Heart left ventricle (tissue), 16 donors: ENCODE results near the gene FANCB. TPM values are rescaled to one million over a fixed set of nuclear protein-coding genes. Genes with fewer than 3 reads are reported as not detected.

ENCODE experiments used
- ATAC-seq, 4 donors: fragments of 200-7000 bp; cut with Tn5 transposase; one replicate each; pipeline ENCODE4 v1.9.1; 2020 to 2022; ENCODE audit warnings: moderate library complexity in 4 of 4, mild to moderate bottlenecking in 3 of 4, moderate number of reproducible peaks in 1 of 4
- DNase-seq, 5 donors: peaks; one replicate each; pipeline ENCODE4 v3.0.0-alpha.2; 2020
- H3K27ac ChIP-seq, 12 donors: fragments of 200-600 bp; sonication (generic) in 4 of 12; one replicate each; pipeline versions ENCODE4 v1.5.0 to v1.8.0; 2016 to 2022; ENCODE audit warnings: mild to moderate bottlenecking in 2 of 12
- H3K27me3 ChIP-seq, 9 donors: fragments of 200-600 bp; sonication (generic) in 2 of 9; one replicate each; pipeline versions ENCODE4 v1.5.1 to v1.8.0; 2016 to 2022; ENCODE audit warnings: mild to moderate bottlenecking in 3 of 9
- H3K36me3 ChIP-seq, 9 donors: fragments of 200-600 bp; sonication (generic) in 2 of 9; one replicate each; pipeline versions ENCODE4 v1.5.0 to v1.8.0; 2018 to 2022; ENCODE audit warnings: mild to moderate bottlenecking in 2 of 9
- H3K4me1 ChIP-seq, 12 donors: fragments of 200-600 bp; sonication (generic) in 4 of 12; one replicate each; pipeline versions ENCODE4 v1.5.0 to v1.8.0; 2016 to 2022; ENCODE audit warnings: mild to moderate bottlenecking in 3 of 12
- H3K4me3 ChIP-seq, 12 donors: fragments of 200-600 bp; sonication (generic) in 4 of 12; one replicate each; pipeline versions ENCODE4 v1.5.0 to v1.8.0; 2017 to 2022; ENCODE audit warnings: mild to moderate bottlenecking in 9 of 12, moderate library complexity in 4 of 12
- H3K9me3 ChIP-seq, 12 donors: fragments of 200-600 bp; sonication (generic) in 4 of 12; one replicate each; pipeline versions ENCODE4 v1.5.0 to v1.8.0; 2016 to 2022; ENCODE audit warnings: mild to moderate bottlenecking in 1 of 12
- POLR2A ChIP-seq, 2 donors: fragments of 450-650 bp; IDR thresholded peaks; one replicate each; pipeline ENCODE4 v1.6.1; 2017; ENCODE audit warnings: antibody characterized with exemption in 2 of 2, mild to moderate bottlenecking in 2 of 2, moderate library complexity in 2 of 2
- WGBS, 4 donors: extraction: QIAGEN DNeasy Blood & Tissue Kit in 2 of 4; methylation state at CpG; one replicate each; pipeline versions ENCODE4 v1.1.5 to v1.1.7; 2013 to 2018; 5-methylcytosine and 5-hydroxymethylcytosine counted together
- intact Hi-C, 10 donors: fragments of 100-400 bp; cut with DNase I; formaldehyde crosslinking; loops; one replicate each; pipeline versions ENCODE4 v1.11.1 to v1.14.2; 2022
- polyA plus RNA-seq, 2 donors: library from polyadenylated mRNA; stranded (reverse); fragments of 200-250 nt; gene quantifications; one replicate each; pipeline ENCODE4 v1.2.3, GENCODE V29; 2013
- total RNA-seq, 9 donors: library from RNA; depleted of rRNA in 2 of 9; stranded (reverse); fragments of >200 nt in 2 of 9; fragmentation: NEBNext Ultra II Directional in 3 of 9; extraction: Animal tissue kit (Norgen Biotek cat#: 25700) in 3 of 9; gene quantifications; one replicate each; pipeline versions ENCODE4 v1.1.0 to v1.2.4, GENCODE V29; 2016 to 2023
- TF ChIP-seq, protein P1 (sequence below), 12 donors: fragments of 200-600 bp; sonication (generic) in 4 of 12; IDR thresholded peaks; one replicate each; pipeline versions ENCODE4 v1.5.0 to v1.8.0; 2018 to 2022; ENCODE audit warnings: antibody characterized with exemption in 12 of 12, mild to moderate bottlenecking in 5 of 12
- donor health status: ischemic (EF 13 %, LVEDD 7.1; RV severe dilation, severe dysfunction).
- donor health status: healthy with polysubstance abuse.
- donor health status: DM: no; HTN: yes; CAD: no.
- donor health status: DM: no; HTN: no; CAD: no.
- donor health status: ischemic (EF 25% LVEDD 6.9; RV normal size, moderate dysfunction).
- donor health status: ischemic (EF 25% LVEDD 5.7; RV mildly dilated, moderate dysfunction).
- donor health status: healthy.
- donor health status: DM: yes; HTN: yes; CAD: no.
- donor health status: ischemic (EF 35%, LVEDD 5.7; RV mildly dilated, moderate dysfunction).
- donor health status: nonischemic (EF 11% LVEDD 7.7; RV severe dilation, severe dysfunction).
- donor health status: DM: yes; HTN: yes; CAD: no.
- donor health status: PGD.
- donor health status: ischemic (EF 29% LVEDD 5.4; RV normal size, mild dysfunction).
- donor health status: nonischemic (EF 23%, LVEDD 6.1; RV moderate dilation, normal function).

Gene FANCB
- total and polyA plus RNA-seq, 11 donors = 0.11 to 1.6 (median 0.38) TPM

DNA sequence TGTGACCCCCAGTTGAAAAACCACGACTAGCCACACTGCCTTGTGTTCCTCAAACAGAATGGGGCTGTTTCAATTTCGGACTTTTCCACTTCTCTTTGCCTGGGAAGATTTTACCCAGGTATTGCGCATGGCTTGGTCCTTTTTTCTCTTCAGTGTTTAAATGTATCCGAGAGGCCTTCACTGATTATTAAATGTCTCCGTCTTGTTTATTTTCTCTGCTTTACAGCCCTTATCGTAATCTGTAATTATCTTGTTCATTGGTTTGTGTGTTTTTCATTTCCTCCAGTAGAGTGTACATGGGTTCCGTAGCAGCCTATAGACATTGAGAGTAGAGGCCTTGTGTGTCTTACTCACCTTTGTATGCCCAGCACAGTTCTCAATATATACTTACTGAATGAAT lies 2.8 kb upstream of the FANCB start:
- intact Hi-C loops = loop anchor here in 2 of 10 donors (10.0 kb wide), 1 partner anchor 49 kb away; no protein-coding TSS in a partner anchor
- no peak for DNase-seq
- no peak overlapping the region for H3K4me3 ChIP-seq
- no peak overlapping the region for H3K27ac ChIP-seq
- no peaks in the 10 kb centered on the region for H3K27me3 ChIP-seq
- no peak for TF ChIP-seq POLR2A (IDR thresholded peaks at IDR 0.05)
- TF ChIP-seq, protein P1, sequence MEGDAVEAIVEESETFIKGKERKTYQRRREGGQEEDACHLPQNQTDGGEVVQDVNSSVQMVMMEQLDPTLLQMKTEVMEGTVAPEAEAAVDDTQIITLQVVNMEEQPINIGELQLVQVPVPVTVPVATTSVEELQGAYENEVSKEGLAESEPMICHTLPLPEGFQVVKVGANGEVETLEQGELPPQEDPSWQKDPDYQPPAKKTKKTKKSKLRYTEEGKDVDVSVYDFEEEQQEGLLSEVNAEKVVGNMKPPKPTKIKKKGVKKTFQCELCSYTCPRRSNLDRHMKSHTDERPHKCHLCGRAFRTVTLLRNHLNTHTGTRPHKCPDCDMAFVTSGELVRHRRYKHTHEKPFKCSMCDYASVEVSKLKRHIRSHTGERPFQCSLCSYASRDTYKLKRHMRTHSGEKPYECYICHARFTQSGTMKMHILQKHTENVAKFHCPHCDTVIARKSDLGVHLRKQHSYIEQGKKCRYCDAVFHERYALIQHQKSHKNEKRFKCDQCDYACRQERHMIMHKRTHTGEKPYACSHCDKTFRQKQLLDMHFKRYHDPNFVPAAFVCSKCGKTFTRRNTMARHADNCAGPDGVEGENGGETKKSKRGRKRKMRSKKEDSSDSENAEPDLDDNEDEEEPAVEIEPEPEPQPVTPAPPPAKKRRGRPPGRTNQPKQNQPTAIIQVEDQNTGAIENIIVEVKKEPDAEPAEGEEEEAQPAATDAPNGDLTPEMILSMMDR (IDR thresholded peaks at IDR 0.05) = no peak
- peaks cover 0 to 3% (median 0%) of the 10 kb centered on the region in 9 donors for H3K36me3 ChIP-seq
- WGBS, 4 donors = 81 to 91% (median 88%) methylated on average over 7 of the region's 7 CpGs
- ATAC-seq = no peak
- peaks cover 0 to 12% (median 1%) of the 10 kb centered on the region in 12 donors for H3K4me1 ChIP-seq
- H3K9me3 ChIP-seq = no peaks in the 10 kb centered on the region

DNA sequence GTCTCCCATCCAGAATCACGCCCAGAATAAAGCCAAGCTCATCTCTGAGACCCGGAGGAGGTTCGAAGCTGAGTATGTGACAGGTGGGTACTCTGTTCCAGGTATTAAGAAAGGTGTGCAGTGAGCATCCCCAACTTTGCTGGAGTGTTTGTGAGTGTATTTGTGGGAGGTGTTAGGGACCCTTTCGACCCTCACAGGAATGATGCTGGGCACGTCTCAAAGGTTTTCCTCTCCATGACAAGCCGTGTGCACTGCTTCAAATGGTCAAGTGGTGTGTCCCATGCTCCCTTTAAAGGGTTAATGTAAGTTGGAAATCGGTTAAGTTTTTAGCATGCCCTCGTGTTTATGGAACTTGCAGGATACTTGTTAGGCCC lies 794 bp upstream of the FANCB start:
- intact Hi-C loops = loop anchor here in 2 of 10 donors (10.0 kb wide), 1 partner anchor 51 kb away; no protein-coding TSS in a partner anchor

GRCh38 chrX:14872355-14872754 lies 514 bp downstream of the FANCB start:
- ATAC-seq (no peak), DNase-seq (no peak)
- Histone ChIP-seq H3K9me3 (peaks cover 0 to 8% (median under 1%) of the 10 kb centered on the region in 12 donors), H3K27ac (peak overlapping the region in 1 of 12 donors; percentile 46), H3K36me3 (peaks cover 0 to 2% (median 0%) of the 10 kb centered on the region in 9 donors), H3K4me3 (peak overlapping the region in 9 of 12 donors; percentile 74 to 99 (median 82)), H3K27me3 (no peaks in the 10 kb centered on the region), H3K4me1 (peaks cover 0 to 12% (median 1%) of the 10 kb centered on the region in 12 donors)
- no peak for TF ChIP-seq POLR2A (IDR thresholded peaks at IDR 0.05)
- TF ChIP-seq, protein P1 (IDR thresholded peaks at IDR 0.05) = no peak
- 15 to 56% (median 34%) methylated on average over 6 to 7 of the region's 7 CpGs for WGBS, 4 donors
- intact Hi-C loops = loop anchor here in 2 of 10 donors (10.0 kb wide), 1 partner anchor 52 kb away; no protein-coding TSS in a partner anchor

More for the DNA sequence above, 794 bp upstream of the FANCB start:
- ATAC-seq (no peak), DNase-seq (no peak)
- H3K36me3 ChIP-seq = peaks cover 0 to 3% (median 0%) of the 10 kb centered on the region in 9 donors
- TF ChIP-seq, protein P1 (IDR thresholded peaks at IDR 0.05) = no peak
- no peak for TF ChIP-seq POLR2A (IDR thresholded peaks at IDR 0.05)
- 2 to 45% (median 13%) methylated on average over 8 of the region's 8 CpGs for WGBS, 4 donors
- no peaks in the 10 kb centered on the region for H3K27me3 ChIP-seq
- peak overlapping the region; percentile 59 to 99 (median 80) for H3K4me3 ChIP-seq
- H3K9me3 ChIP-seq = no peaks in the 10 kb centered on the region
- H3K4me1 ChIP-seq = peaks cover 0 to 12% (median 1%) of the 10 kb centered on the region in 12 donors
- peak overlapping the region in 11 of 12 donors; percentile 40 to 88 (median 79) for H3K27ac ChIP-seq

DNA sequence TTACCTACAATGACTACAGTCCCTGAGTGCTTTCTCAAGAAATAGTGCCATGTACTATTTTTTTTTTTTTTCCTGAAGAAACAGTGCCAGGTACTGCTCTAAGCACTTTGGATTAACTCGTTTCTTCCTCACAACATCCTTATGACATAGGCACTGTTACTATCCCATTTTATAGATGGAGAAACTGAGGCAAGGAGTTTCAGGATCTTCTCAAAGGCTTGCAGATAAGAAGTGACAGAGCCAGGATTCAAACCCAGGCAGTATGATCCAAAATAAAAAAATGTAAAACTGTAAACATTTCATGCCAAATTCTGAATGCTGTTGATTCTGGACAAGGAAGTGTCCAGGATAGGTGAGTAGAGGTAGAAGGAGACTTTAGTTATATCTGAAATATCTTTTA lies 1.1 kb downstream of the FANCB start:
- WGBS, 4 donors = 63 to 78% (median 68%) methylated on average over 1 of the region's 1 CpG
- intact Hi-C loops = loop anchor here in 2 of 10 donors (10.0 kb wide), 1 partner anchor 53 kb away; no protein-coding TSS in a partner anchor
- no peak for TF ChIP-seq POLR2A (IDR thresholded peaks at IDR 0.05)
- TF ChIP-seq, protein P1 (IDR thresholded peaks at IDR 0.05) = no peak

More for the DNA sequence above, 1.1 kb downstream of the FANCB start:
- H3K27me3 ChIP-seq = no peaks in the 10 kb centered on the region
- no peak overlapping the region for H3K4me3 ChIP-seq
- peaks cover 0 to 12% (median 1%) of the 10 kb centered on the region in 12 donors for H3K4me1 ChIP-seq
- ATAC-seq (no peak), DNase-seq (no peak)
- no peak overlapping the region for H3K27ac ChIP-seq
- no peaks in the 10 kb centered on the region for H3K36me3 ChIP-seq
- H3K9me3 ChIP-seq = peaks cover 0 to 14% (median 5%) of the 10 kb centered on the region in 12 donors
